Measurements from ENCODE around the gene GATA5. TPM values are rescaled to one million over a fixed set of nuclear protein-coding genes. Genes with fewer than 3 reads are reported as not detected.

Gene GATA5
- total RNA-seq, 1 donor from 2014 or later: not detected

DNA sequence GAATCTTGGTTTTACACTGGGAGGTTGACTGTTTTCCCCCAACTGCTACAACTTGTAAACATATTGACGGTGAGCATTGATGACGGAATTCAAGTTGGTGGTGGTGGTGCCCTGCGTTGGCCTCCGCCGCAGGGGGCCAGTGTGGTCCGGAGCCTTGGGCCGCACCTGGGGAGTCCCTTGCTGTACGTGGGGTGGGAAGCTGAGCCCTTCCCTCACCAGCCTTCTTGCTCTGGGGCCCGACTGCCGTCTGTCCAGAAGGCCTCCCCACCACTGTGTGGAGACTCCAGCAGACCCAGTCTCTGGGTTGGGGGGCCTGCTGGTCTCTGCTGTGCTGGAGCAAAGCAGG is 11.4 kb downstream of the GATA5 start:
- ChIA-PET CTCF (no interaction called here), POLR2A (no interaction called here)
- H3K27me3 Mint-ChIP-seq: peaks cover 5% of the 10 kb centered on the region
- TF ChIP-seq, protein P1, sequence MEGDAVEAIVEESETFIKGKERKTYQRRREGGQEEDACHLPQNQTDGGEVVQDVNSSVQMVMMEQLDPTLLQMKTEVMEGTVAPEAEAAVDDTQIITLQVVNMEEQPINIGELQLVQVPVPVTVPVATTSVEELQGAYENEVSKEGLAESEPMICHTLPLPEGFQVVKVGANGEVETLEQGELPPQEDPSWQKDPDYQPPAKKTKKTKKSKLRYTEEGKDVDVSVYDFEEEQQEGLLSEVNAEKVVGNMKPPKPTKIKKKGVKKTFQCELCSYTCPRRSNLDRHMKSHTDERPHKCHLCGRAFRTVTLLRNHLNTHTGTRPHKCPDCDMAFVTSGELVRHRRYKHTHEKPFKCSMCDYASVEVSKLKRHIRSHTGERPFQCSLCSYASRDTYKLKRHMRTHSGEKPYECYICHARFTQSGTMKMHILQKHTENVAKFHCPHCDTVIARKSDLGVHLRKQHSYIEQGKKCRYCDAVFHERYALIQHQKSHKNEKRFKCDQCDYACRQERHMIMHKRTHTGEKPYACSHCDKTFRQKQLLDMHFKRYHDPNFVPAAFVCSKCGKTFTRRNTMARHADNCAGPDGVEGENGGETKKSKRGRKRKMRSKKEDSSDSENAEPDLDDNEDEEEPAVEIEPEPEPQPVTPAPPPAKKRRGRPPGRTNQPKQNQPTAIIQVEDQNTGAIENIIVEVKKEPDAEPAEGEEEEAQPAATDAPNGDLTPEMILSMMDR (IDR thresholded peaks at IDR 0.05): no peak
- DNase-seq: no peak
- no peak overlapping the region for H3K27ac Mint-ChIP-seq
- no peak overlapping the region for H3K4me3 Mint-ChIP-seq
- H3K9me3 Mint-ChIP-seq: no peaks in the 10 kb centered on the region
- no peaks in the 10 kb centered on the region for H3K36me3 Mint-ChIP-seq (ENCODE audit: low read depth)
- no peak for ATAC-seq (ENCODE audit: low read depth)
- H3K4me1 Mint-ChIP-seq: no peaks in the 10 kb centered on the region
- intact Hi-C loops (cut with micrococcal nuclease): no loop called here

DNA sequence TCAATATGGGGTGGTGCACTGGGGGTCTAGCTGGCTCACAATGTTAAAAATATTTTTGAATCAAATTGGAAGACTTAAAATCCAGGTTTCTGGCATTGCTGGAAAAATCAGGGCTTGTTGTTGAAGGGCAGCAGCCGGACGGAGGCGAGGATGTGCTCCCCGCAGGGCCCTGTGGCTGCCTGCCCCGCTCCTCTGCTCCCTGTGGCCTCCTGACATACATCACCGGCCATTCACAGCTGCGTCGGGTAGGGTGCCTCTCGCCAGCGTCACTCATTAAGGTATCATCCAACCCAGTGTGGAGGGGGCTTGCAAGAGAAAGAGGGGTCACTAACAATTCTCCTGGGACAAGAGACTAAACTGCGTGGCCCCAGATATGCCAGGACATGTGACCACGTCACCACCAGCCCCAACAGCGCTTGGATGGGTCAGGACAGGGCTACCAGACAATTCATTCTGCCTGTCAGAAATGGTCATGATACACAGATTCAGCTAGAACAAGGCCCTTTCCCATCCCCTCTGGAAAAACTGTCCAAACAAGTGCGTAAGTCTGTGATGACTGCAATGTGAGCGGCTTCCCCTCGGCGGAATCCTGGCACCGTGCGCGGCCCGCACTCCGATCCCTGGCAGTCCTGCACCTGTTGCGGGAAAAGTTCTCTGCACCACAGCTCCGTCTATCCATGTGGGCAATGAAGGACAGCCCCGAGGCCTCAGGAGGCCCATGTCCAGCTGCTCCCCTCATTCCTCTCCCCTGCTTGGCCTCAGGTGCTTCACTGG is 12.0 kb downstream of the GATA5 start:
- no peak for DNase-seq
- Mint-ChIP-seq H3K36me3 (ENCODE audit: low read depth) (no peaks in the 10 kb centered on the region), H3K27me3 (no peaks in the 10 kb centered on the region), H3K27ac (no peak overlapping the region), H3K9me3 (no peaks in the 10 kb centered on the region), H3K4me1 (no peaks in the 10 kb centered on the region), H3K4me3 (no peak overlapping the region)
- TF ChIP-seq, protein P1 (IDR thresholded peaks at IDR 0.05): no peak
- intact Hi-C loops (cut with micrococcal nuclease): no loop called here
- ATAC-seq (ENCODE audit: low read depth): no peak
- CTCF ChIA-PET: no interaction called here
- POLR2A ChIA-PET: no interaction called here

DNA sequence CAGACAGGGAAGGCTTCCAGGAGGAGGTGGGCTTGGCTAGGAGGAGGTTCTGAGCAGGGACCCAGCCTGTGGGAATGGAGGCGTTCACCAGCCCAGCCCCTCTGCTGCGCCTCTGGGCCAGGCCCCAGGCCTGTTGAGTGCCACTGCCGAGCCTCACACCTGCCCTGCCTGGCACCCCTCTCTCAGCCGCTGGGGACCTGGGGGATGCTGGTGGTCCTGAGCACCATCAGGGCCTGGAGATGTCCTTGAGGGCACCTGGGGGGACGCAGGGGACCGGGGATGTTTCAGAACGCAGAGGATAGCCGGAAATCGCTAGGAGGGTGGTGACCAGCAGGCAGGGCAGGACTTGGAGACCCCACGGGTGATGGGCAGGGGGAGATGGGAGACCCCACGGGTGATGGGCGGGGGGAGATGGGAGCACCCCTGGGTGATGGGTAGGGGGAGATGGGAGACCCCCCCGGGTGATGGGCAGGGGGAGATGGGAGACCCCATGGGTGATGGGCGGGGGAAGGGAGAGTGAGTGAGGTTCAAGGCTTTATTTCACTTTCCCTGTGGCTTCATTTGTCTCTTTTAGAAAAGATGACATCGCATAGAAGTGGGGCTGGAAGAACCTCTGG is 12.7 kb downstream of the GATA5 start:
- H3K9me3 Mint-ChIP-seq: no peaks in the 10 kb centered on the region
- CTCF ChIA-PET: no interaction called here
- peaks cover 4% of the 10 kb centered on the region for H3K27me3 Mint-ChIP-seq
- intact Hi-C loops (cut with micrococcal nuclease): no loop called here
- H3K36me3 Mint-ChIP-seq (ENCODE audit: low read depth): no peaks in the 10 kb centered on the region
- TF ChIP-seq, protein P1 (IDR thresholded peaks at IDR 0.05): no peak
- ATAC-seq (ENCODE audit: low read depth) (no peak), DNase-seq (no peak)
- no peaks in the 10 kb centered on the region for H3K4me1 Mint-ChIP-seq
- H3K4me3 Mint-ChIP-seq: no peak overlapping the region
- H3K27ac Mint-ChIP-seq: no peak overlapping the region
- POLR2A ChIA-PET: no interaction called here

DNA sequence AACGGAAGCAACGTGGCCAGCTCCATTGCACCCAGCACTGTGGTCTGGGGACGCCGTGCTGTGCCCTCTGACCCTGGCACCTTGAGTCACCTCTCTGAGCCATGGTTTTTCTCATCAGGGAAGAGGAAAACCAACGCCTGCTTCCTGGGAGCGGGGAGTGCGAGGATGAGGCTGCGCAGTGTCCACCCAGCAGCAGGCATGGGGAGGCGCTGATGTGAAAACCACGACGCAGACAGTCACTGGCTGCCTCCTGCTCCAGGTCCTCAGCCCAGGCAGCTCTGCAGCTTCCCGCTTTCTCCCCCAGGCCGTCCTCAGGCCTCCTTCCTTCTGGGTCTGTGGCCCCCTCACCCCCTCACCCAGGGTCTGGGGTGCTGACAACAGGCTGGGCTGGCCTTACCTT is 14.0 kb downstream of the GATA5 start:
- CTCF ChIA-PET: no interaction called here
- intact Hi-C loops (cut with micrococcal nuclease): no loop called here
- Mint-ChIP-seq H3K27ac (no peak overlapping the region), H3K9me3 (no peaks in the 10 kb centered on the region), H3K4me3 (no peak overlapping the region), H3K4me1 (no peaks in the 10 kb centered on the region), H3K36me3 (ENCODE audit: low read depth) (no peaks in the 10 kb centered on the region), H3K27me3 (peaks cover 6% of the 10 kb centered on the region)
- POLR2A ChIA-PET: no interaction called here
- TF ChIP-seq, protein P1 (IDR thresholded peaks at IDR 0.05): no peak
- DNase-seq: no peak
- ATAC-seq (ENCODE audit: low read depth): no peak

DNA sequence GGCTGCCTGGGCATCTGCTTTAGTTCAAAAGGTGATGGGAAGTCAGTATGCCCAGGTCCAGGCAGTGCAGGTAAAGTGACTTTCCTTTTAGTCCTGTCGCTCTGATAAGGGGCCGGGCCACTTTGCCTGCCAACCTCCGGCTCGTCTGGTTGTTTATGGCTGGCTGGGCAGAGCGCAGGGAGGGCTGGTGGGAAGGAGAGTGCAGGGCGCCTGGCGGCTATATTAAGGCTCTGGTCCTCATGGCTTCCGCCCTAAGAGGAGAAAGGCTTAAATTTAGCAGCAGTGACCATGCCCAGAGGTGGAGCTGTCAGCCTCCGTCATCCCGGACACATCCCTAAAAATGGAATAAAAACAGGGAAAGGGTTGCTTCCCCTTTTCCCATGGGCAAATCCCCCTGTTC is 14.6 kb downstream of the GATA5 start:
- peaks cover 9% of the 10 kb centered on the region for H3K27me3 Mint-ChIP-seq

More for the DNA sequence above, 14.6 kb downstream of the GATA5 start:
- TF ChIP-seq, protein P1 (IDR thresholded peaks at IDR 0.05): no peak
- Mint-ChIP-seq H3K4me1 (no peaks in the 10 kb centered on the region), H3K36me3 (ENCODE audit: low read depth) (no peaks in the 10 kb centered on the region), H3K4me3 (no peak overlapping the region), H3K27ac (no peak overlapping the region), H3K9me3 (no peaks in the 10 kb centered on the region)
- no peak for DNase-seq
- ChIA-PET POLR2A (no interaction called here), CTCF (no interaction called here)
- ATAC-seq (ENCODE audit: low read depth): no peak
- intact Hi-C loops (cut with micrococcal nuclease): no loop called here
